Adrenal gland (tissue), 12 donors: ENCODE measurements around the gene P3H4. TPM values are rescaled to one million over a fixed set of nuclear protein-coding genes. Genes with fewer than 3 reads are reported as not detected.

Source experiments
- DNase-seq, 7 donors: peaks; one replicate each; pipeline ENCODE4 v3.0.0-alpha.2; 2019 to 2020
- H3K27ac ChIP-seq, 5 donors: fragments of 200-600 bp; sonication (generic) in 4 of 5; 1 replicate in 3 of 5; 2 replicates in 2 of 5; pipeline versions ENCODE4 v1.5.1 to v1.8.0; 2016 to 2020; ENCODE audit warnings: mild to moderate bottlenecking in 1 of 5
- H3K27me3 ChIP-seq: fragments of 200-600 bp; 2 replicates; pipeline ENCODE4 v1.8.0; 2021
- H3K36me3 ChIP-seq, 2 donors: fragments of 200-600 bp; replicated peaks in 1 of 2; 1 replicate in 1 of 2; 2 replicates in 1 of 2; pipeline versions ENCODE4 v1.5.1 to v1.8.0; 2018 to 2022
- H3K4me1 ChIP-seq, 2 donors: fragments of 200-600 bp; replicated peaks in 1 of 2; 1 replicate in 1 of 2; 2 replicates in 1 of 2; pipeline versions ENCODE4 v1.5.1 to v1.8.0; 2018 to 2021
- H3K4me3 ChIP-seq, 4 donors: fragments of 200-600 bp; sonication (generic) in 3 of 4; one replicate each; pipeline ENCODE4 v1.5.1; 2016 to 2018
- H3K9me3 ChIP-seq, 3 donors: fragments of 200-600 bp; sonication (generic) in 1 of 3; replicated peaks in 1 of 3; 1 replicate in 2 of 3; 2 replicates in 1 of 3; pipeline versions ENCODE4 v1.5.1 to v1.8.0; 2016 to 2021
- CTCF ChIP-seq, 6 experiments: fragments of 450-650 bp in 4 of 6; fragments of 200-600 bp in 2 of 6; sonication (generic) in 1 of 6; IDR thresholded peaks; 1 replicate in 5 of 6; 2 replicates in 1 of 6; pipeline versions ENCODE4 v1.5.1 to v1.8.0; 2016 to 2021; ENCODE audit warnings: antibody characterized with exemption in 6 of 6, mild to moderate bottlenecking in 2 of 6, moderate library complexity in 1 of 6
- POLR2A ChIP-seq, 2 donors: fragments of 450-650 bp; IDR thresholded peaks; one replicate each; pipeline ENCODE4 v1.6.1; 2017; ENCODE audit warnings: antibody characterized with exemption in 2 of 2, mild to moderate bottlenecking in 2 of 2, moderate library complexity in 1 of 2
- WGBS, 4 donors: extraction: QIAGEN DNeasy Blood & Tissue Kit in 2 of 4; methylation state at CpG; one replicate each; pipeline versions ENCODE4 v1.1.5 to v1.1.7; 2013 to 2017; 5-methylcytosine and 5-hydroxymethylcytosine counted together
- intact Hi-C, 2 donors: fragments of 100-400 bp; cut with DNase I; formaldehyde crosslinking; loops; one replicate each; pipeline versions ENCODE4 v1.14.1 to v1.15.0; 2022 to 2023
- polyA plus RNA-seq, 3 donors: library from polyadenylated mRNA; stranded (reverse); fragments of 200-250 nt in 2 of 3; fragments of 350-450 nt in 1 of 3; fragmentation: Illumina TruSeq in 1 of 3; extraction: RNeasy Lipid Tissue Mini Kit (QIAGEN cat#74804) in 1 of 3; gene quantifications; one replicate each; pipeline ENCODE4 v1.2.3, GENCODE V29; 2013 to 2014
- total RNA-seq, 9 donors: library from RNA; depleted of rRNA in 4 of 9; stranded (reverse); fragments of >200 nt in 4 of 9; fragments of 120-200 nt in 1 of 9; fragmentation: NEBNext Ultra II Directional in 1 of 9; extraction: Animal tissue kit (Norgen Biotek cat#: 25700) in 1 of 9; gene quantifications; one replicate each; pipeline versions ENCODE4 v1.1.0 to v1.2.4, GENCODE V29; 2013 to 2023
- donor health status: healthy with polysubstance abuse.
- donor health status: Bipolar disorder and iron deficiency.
- donor health status: DM: yes; HTN: yes; CAD: no.
- donor health status: DM: no; HTN: no; CAD: no.
- donor health status: DM: no; HTN: no; CAD: no.
- donor health status: DM: yes; HTN: yes; CAD: no.

P3H4 gene
- total and polyA plus RNA-seq, 12 donors = 12.8 to 67.2 (median 27.5) TPM

GRCh38 chr17:41816637-41817320 lies 5.0 kb upstream of the P3H4 start:
- Histone ChIP-seq H3K4me3 (no peak overlapping the region), H3K4me1 (peaks cover 9 to 11% of the 10 kb centered on the region in 2 donors), H3K9me3 (no peaks in the 10 kb centered on the region), H3K27me3 (no peaks in the 10 kb centered on the region), H3K27ac (no peak overlapping the region), H3K36me3 (no peaks in the 10 kb centered on the region)
- intact Hi-C loops = no loop called here
- no peak for DNase-seq
- WGBS, 4 donors = 91 to 94% (median 93%) methylated on average over 11 to 23 of the region's 23 CpGs
- TF ChIP-seq CTCF (IDR thresholded peaks at IDR 0.05) (no peak), POLR2A (IDR thresholded peaks at IDR 0.05) (no peak)

- TF ChIP-seq CTCF (IDR thresholded peaks at IDR 0.05) = no peak
- TF ChIP-seq POLR2A (IDR thresholded peaks at IDR 0.05) = no peak
- Histone ChIP-seq H3K4me1 (peaks cover 20 to 22% of the 10 kb centered on the region in 2 donors), H3K27ac (no peak overlapping the region), H3K4me3 (no peak overlapping the region), H3K36me3 (no peaks in the 10 kb centered on the region), H3K9me3 (no peaks in the 10 kb centered on the region), H3K27me3 (no peaks in the 10 kb centered on the region)
- intact Hi-C loops = no loop called here
- peak in 1 of 7 donors; percentile 47 for DNase-seq
- 0 to 32% (median 26%) methylated on average over 1 of the region's 1 CpG for WGBS, 4 donors
These were observed 2.4 kb upstream of the P3H4 start for GRCh38 chr17:41814195-41814594.

GRCh38 chr17:41813699-41814124 lies 2.0 kb upstream of the P3H4 start:
- Histone ChIP-seq H3K27me3 (no peaks in the 10 kb centered on the region), H3K4me3 (peak overlapping the region in 1 of 4 donors; percentile 95), H3K27ac (peak overlapping the region in 2 of 5 donors; percentile 30 to 69), H3K36me3 (no peaks in the 10 kb centered on the region), H3K4me1 (peaks cover 20 to 22% of the 10 kb centered on the region in 2 donors), H3K9me3 (no peaks in the 10 kb centered on the region)
- DNase-seq = no peak
- TF ChIP-seq POLR2A (IDR thresholded peaks at IDR 0.05) (no peak), CTCF (IDR thresholded peaks at IDR 0.05) (no peak)
- WGBS, 4 donors = 69 to 83% (median 77%) methylated on average over 9 of the region's 9 CpGs
- intact Hi-C loops = no loop called here

- no peak for DNase-seq
- 12 to 28% (median 17%) methylated on average over 6 to 12 of the region's 12 CpGs for WGBS, 4 donors
- Histone ChIP-seq H3K4me3 (peak overlapping the region in 2 of 4 donors; percentile 44 to 95), H3K36me3 (no peaks in the 10 kb centered on the region), H3K27me3 (no peaks in the 10 kb centered on the region), H3K9me3 (no peaks in the 10 kb centered on the region), H3K4me1 (peaks cover 20 to 22% of the 10 kb centered on the region in 2 donors), H3K27ac (peak overlapping the region in 2 of 5 donors; percentile 30 to 69)
- TF ChIP-seq POLR2A (IDR thresholded peaks at IDR 0.05) (no peak), CTCF (IDR thresholded peaks at IDR 0.05) (no peak)
- intact Hi-C loops = no loop called here
These were observed 1.5 kb upstream of the P3H4 start for GRCh38 chr17:41813152-41813680.
